Vagina (tissue), 2 donors: ENCODE data around the gene UNKL. TPM values are rescaled to one million over a fixed set of nuclear protein-coding genes. Genes with fewer than 3 reads are reported as not detected.

Experiments used
- DNase-seq, 2 donors: peaks; one replicate each; pipeline ENCODE4 v3.0.0-alpha.2; 2017; ENCODE audit errors: extremely low spot score in 2 of 2
- H3K27ac ChIP-seq: fragments of 200-600 bp; sonication (generic); one replicate; pipeline ENCODE4 v1.5.1; 2019
- H3K27me3 ChIP-seq: fragments of 200-600 bp; sonication (generic); one replicate; pipeline ENCODE4 v1.5.1; 2019
- H3K36me3 ChIP-seq, 2 donors: fragments of 200-600 bp; sonication (generic); one replicate each; pipeline ENCODE4 v1.5.1; 2017 to 2019
- H3K4me1 ChIP-seq: fragments of 200-600 bp; sonication (generic); one replicate; pipeline ENCODE4 v1.5.1; 2019
- H3K4me3 ChIP-seq, 2 donors: fragments of 200-600 bp; sonication (generic); 1 replicate in 1 of 2; 2 replicates in 1 of 2; pipeline ENCODE4 v1.5.1; 2016 to 2019
- H3K9me3 ChIP-seq: fragments of 200-600 bp; sonication (generic); one replicate; pipeline ENCODE4 v1.5.1; 2019
- POLR2A ChIP-seq, 2 donors: fragments of 450-650 bp; IDR thresholded peaks; one replicate each; pipeline ENCODE4 v1.6.1; 2017; ENCODE audit warnings: antibody characterized with exemption in 2 of 2, mild to moderate bottlenecking in 2 of 2, moderate library complexity in 2 of 2
- POLR2AphosphoS5 ChIP-seq, 2 donors: sonication (generic); formaldehyde crosslinking; IDR thresholded peaks; one replicate each; pipeline ENCODE4 v1.9.0; 2017; ENCODE audit warnings: antibody characterized with exemption in 2 of 2, mild to moderate bottlenecking in 2 of 2, low read depth in 1 of 2; ENCODE audit not compliant: insufficient read depth in 1 of 2
- intact Hi-C: fragments of 100-400 bp; cut with DNase I; formaldehyde crosslinking; loops from one replicate; pipeline ENCODE4 v1.15.1; 2023
- total RNA-seq: library from RNA; depleted of rRNA; stranded (reverse); fragments of >200 nt; gene quantifications from one replicate; pipeline ENCODE4 v1.2.3, GENCODE V29; 2016
- TF ChIP-seq, protein P1 (sequence below), 3 experiments: fragments of 450-650 bp in 2 of 3; fragments of 200-600 bp in 1 of 3; sonication (generic) in 1 of 3; IDR thresholded peaks; one replicate each; pipeline ENCODE4 v1.5.1; 2017 to 2019; ENCODE audit warnings: antibody characterized with exemption in 3 of 3, mild to moderate bottlenecking in 2 of 3, moderate library complexity in 2 of 3

The UNKL gene
- total RNA-seq, 1 donor from 2014 or later, result 32.9 TPM

DNA sequence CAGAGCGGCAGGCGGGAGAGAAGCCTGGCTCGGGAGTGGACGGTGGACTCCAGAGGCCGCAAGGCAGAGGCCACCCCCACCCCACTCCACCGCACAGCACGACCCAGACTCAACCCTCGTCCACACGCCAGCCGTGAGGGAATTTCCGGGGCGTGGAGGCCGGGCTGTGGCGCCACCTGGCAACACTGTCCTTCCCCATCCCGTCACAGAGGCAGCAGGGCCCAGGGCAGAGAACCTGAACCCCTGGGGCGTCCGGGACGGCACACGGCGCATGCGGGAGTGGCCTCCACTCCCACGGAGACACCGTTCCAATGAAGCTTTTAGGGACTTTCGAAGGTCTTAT lies 39.2 kb downstream of the UNKL start:
- TF ChIP-seq POLR2AphosphoS5 (IDR thresholded peaks at IDR 0.05; ENCODE audit: insufficient read depth in 1 of 2, low read depth in 1 of 2), result no peak
- no peak for TF ChIP-seq POLR2A (IDR thresholded peaks at IDR 0.05)
- TF ChIP-seq, protein P1, sequence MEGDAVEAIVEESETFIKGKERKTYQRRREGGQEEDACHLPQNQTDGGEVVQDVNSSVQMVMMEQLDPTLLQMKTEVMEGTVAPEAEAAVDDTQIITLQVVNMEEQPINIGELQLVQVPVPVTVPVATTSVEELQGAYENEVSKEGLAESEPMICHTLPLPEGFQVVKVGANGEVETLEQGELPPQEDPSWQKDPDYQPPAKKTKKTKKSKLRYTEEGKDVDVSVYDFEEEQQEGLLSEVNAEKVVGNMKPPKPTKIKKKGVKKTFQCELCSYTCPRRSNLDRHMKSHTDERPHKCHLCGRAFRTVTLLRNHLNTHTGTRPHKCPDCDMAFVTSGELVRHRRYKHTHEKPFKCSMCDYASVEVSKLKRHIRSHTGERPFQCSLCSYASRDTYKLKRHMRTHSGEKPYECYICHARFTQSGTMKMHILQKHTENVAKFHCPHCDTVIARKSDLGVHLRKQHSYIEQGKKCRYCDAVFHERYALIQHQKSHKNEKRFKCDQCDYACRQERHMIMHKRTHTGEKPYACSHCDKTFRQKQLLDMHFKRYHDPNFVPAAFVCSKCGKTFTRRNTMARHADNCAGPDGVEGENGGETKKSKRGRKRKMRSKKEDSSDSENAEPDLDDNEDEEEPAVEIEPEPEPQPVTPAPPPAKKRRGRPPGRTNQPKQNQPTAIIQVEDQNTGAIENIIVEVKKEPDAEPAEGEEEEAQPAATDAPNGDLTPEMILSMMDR (IDR thresholded peaks at IDR 0.05), result no peak

DNA sequence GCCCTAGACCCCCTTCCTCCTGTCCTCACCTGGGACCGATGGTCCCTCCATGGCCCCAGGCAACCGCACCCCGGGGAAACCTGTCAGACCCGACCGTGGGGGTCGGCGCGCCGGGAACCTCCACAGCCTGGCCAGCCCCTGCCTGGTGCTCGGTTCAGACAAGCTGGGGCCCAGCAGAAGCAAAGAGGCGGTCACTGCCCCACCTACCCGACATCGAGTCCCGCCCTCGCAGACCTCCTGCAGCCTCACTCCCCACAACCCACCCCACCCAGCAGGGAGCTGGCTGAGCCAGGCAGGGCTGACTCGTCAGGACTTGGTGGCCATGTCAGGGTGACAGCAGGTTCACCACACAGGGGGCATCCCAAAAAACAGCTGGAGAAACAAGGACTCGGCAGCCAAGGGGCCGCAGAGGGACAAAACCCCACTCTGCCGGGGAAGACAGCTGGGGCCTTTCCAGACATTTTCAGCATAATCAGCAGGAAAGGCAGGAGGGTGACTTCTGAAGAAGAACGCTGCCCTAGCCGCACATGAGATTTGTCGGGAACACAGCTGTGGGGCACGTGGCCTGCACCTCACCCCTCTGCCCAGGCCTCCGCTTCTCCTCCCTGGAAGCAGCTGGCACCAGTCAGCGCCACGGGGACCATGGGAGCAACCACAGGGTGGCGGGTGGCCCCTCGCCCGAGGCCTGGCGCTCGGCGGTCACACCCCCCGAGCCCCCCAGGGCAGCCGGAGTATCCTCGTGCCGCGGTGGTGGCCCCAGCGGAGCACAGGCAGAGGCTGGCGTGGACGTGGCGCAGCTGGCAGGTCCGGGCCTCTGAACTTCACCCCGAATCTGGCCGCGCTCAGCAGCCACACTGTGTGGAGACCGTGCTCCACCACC lies 39.8 kb downstream of the UNKL start:
- TF ChIP-seq POLR2A (IDR thresholded peaks at IDR 0.05) (no peak), POLR2AphosphoS5 (IDR thresholded peaks at IDR 0.05; ENCODE audit: insufficient read depth in 1 of 2, low read depth in 1 of 2) (no peak)
- TF ChIP-seq, protein P1 (IDR thresholded peaks at IDR 0.05), result no peak
- no peaks in the 10 kb centered on the region for H3K9me3 ChIP-seq
- no peak overlapping the region for H3K27ac ChIP-seq
- no peak overlapping the region for H3K4me3 ChIP-seq
- intact Hi-C loops, result no loop called here
- DNase-seq, result no peak
- peaks cover 15% of the 10 kb centered on the region for H3K4me1 ChIP-seq
- H3K36me3 ChIP-seq, result peaks cover 0 to 20% of the 10 kb centered on the region in 2 donors
- no peaks in the 10 kb centered on the region for H3K27me3 ChIP-seq

More for the DNA sequence above, 39.2 kb downstream of the UNKL start:
- peaks cover 21% of the 10 kb centered on the region for H3K4me1 ChIP-seq
- H3K4me3 ChIP-seq, result no peak overlapping the region
- DNase-seq, result no peak
- no peaks in the 10 kb centered on the region for H3K9me3 ChIP-seq
- no peaks in the 10 kb centered on the region for H3K27me3 ChIP-seq
- H3K36me3 ChIP-seq, result peaks cover 0 to 14% of the 10 kb centered on the region in 2 donors
- H3K27ac ChIP-seq, result no peak overlapping the region
- intact Hi-C loops, result no loop called here

DNA sequence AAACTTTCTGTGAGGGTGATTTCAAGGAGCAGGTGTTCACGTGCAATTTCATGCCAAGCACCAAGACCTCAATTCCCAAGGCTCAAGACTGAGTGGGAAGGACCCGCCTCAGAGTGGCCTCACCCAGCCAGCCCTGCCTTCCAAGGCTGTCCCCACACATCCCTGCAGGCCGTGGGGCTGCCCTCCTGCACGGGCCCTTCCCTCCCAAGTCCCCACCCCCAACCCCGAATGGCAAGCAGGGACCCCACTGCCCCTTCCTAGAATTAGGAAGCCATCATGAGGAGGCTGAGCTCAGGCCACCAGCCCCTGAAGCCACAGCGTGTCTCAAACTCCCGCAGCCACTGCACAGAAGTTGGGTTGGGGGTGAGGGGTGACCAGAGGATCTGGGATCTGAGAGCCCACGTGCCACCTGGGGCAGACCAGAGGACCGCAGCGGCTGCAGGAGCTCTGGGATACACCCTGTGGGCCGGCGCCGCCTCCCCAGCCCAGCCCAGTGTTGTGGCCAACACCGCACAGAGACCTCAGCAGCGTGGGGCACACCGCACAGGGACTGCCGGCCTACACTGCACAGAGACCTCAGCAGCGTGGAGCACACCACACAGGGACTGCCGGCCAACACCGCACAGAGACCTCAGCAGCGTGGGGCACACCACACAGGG lies 42.1 kb downstream of the UNKL start:
- H3K4me3 ChIP-seq, result no peak overlapping the region
- intact Hi-C loops, result no loop called here
- H3K9me3 ChIP-seq, result no peaks in the 10 kb centered on the region
- H3K27ac ChIP-seq, result no peak overlapping the region
- no peaks in the 10 kb centered on the region for H3K27me3 ChIP-seq
- DNase-seq, result no peak
- H3K4me1 ChIP-seq, result no peaks in the 10 kb centered on the region
- peaks cover 0 to 31% of the 10 kb centered on the region in 2 donors for H3K36me3 ChIP-seq
- TF ChIP-seq, protein P1 (IDR thresholded peaks at IDR 0.05), result no peak
- TF ChIP-seq POLR2AphosphoS5 (IDR thresholded peaks at IDR 0.05; ENCODE audit: insufficient read depth in 1 of 2, low read depth in 1 of 2) (no peak), POLR2A (IDR thresholded peaks at IDR 0.05) (no peak)

DNA sequence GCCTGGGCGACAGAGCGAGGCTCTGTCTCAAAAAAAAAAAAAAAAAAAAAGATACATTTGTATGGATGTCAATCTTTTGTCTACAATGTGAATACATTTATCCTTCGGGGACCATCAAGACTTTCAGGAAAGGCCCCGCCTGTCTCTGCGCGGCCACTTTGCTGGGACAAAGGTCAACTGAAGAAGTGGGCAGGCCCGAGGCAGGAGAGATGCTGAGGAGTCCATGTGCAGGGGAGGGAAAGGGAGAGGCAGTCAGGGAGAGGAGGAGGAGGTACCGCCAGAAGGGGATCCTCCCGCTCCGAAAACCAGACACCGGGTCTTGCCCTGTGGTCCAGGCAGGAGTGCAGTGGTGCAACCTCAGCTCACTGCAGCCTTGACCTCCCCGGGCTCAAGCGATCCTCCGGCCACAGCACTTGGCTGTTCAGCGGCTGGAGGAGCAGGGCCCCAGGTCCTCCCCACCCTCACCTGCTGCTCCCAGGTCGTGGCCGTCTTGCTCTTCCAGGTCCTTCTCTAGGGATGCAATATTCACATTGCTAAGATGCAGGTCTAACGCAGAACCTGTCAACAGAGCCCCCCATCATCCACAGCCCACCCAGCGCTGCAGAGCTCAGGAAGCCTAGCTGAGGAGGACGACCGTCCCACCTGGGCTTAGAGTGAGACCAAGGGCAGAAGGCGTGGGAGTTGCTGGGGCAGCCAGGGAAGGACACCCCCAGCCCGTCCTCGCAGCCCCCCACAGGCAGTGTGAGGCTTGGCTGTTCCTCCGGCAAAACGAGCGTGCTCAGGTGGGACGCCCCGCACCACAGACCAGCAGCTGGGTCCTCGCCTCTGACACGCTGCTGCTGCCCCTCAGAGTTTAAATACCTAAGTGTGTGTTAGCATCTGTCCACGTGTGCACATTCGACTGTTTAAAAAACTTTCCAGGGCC lies 43.2 kb downstream of the UNKL start:
- DNase-seq, result no peak
- H3K4me3 ChIP-seq, result no peak overlapping the region
- H3K4me1 ChIP-seq, result no peaks in the 10 kb centered on the region
- intact Hi-C loops, result no loop called here
- TF ChIP-seq, protein P1 (IDR thresholded peaks at IDR 0.05), result no peak
- TF ChIP-seq POLR2A (IDR thresholded peaks at IDR 0.05), result no peak
- TF ChIP-seq POLR2AphosphoS5 (IDR thresholded peaks at IDR 0.05; ENCODE audit: insufficient read depth in 1 of 2, low read depth in 1 of 2), result no peak
- H3K27me3 ChIP-seq, result no peaks in the 10 kb centered on the region
- peaks cover 0 to 42% of the 10 kb centered on the region in 2 donors for H3K36me3 ChIP-seq
- H3K9me3 ChIP-seq, result no peaks in the 10 kb centered on the region
- no peak overlapping the region for H3K27ac ChIP-seq
